ENCODE results near the gene PDZRN4.

PDZRN4 gene

DNA sequence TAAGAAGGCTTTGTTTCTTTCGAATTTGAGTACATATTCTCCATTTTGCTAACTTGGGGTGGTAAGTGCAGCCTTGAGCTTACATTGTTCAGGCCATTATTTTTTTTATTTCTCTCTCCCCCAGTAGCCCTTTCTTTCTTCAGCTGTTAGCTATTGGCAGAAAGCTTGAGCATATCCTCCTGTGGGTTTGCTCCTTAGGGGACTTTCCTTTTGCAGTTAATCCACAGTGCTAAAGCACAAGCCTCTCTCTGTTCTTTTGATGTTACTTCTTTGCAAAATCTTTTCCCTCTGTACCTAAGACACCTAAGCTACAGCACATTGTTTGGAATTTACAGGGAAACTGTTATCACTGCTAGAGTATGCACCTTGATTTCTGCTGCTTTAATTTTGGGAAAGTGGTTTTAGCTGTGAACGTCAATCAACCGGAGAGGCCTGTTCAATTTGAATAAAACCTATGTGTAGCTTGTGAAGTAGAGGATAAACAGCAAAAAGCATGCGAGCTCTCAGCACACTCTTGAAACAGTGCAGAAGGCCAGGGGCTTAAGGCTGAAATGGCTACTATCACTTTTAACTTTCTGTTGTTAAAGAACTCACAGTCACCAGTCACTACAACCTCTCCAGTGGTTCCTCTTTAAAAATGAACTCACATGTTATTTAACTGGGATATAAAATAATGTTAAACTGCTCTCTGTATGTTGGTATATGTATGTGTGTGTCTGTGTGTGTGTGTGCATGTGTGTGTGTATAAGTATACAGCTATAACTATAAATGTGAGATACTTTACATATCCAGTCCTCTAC is 139.2 kb downstream of the PDZRN4 start:
- TF ChIP-seq, protein P1, sequence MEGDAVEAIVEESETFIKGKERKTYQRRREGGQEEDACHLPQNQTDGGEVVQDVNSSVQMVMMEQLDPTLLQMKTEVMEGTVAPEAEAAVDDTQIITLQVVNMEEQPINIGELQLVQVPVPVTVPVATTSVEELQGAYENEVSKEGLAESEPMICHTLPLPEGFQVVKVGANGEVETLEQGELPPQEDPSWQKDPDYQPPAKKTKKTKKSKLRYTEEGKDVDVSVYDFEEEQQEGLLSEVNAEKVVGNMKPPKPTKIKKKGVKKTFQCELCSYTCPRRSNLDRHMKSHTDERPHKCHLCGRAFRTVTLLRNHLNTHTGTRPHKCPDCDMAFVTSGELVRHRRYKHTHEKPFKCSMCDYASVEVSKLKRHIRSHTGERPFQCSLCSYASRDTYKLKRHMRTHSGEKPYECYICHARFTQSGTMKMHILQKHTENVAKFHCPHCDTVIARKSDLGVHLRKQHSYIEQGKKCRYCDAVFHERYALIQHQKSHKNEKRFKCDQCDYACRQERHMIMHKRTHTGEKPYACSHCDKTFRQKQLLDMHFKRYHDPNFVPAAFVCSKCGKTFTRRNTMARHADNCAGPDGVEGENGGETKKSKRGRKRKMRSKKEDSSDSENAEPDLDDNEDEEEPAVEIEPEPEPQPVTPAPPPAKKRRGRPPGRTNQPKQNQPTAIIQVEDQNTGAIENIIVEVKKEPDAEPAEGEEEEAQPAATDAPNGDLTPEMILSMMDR (IDR thresholded peaks at IDR 0.05; ENCODE audit: insufficient read depth, low read depth, low read length, missing control alignments): no peak
- no peak overlapping the region for H3K4me3 ChIP-seq (ENCODE audit: low read length)
- DNase-seq (ENCODE audit: low read depth): no peak

DNA sequence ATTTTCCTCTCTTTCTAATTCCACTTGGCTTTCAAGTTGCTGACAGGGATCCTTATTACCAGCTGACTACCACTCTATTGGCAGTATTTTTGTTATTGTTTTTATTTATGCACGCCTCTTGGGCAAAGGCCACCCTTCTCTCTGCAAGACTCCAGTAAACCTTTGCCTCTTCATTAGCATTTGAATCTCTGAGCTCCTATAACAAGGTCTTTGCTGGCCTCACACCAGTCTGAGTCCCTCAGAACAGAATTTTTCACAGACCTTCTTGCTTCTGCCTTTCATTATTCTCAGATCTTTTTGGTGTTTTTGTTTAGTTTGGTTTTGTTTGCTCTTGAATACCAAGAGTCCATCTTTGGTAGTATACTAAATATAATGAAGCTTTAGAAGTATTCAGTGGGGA is 145.9 kb downstream of the PDZRN4 start:
- no peak for DNase-seq (ENCODE audit: low read depth)
- TF ChIP-seq, protein P1 (IDR thresholded peaks at IDR 0.05; ENCODE audit: insufficient read depth, low read depth, low read length, missing control alignments): no peak
- H3K4me3 ChIP-seq (ENCODE audit: low read length): no peak overlapping the region

DNA sequence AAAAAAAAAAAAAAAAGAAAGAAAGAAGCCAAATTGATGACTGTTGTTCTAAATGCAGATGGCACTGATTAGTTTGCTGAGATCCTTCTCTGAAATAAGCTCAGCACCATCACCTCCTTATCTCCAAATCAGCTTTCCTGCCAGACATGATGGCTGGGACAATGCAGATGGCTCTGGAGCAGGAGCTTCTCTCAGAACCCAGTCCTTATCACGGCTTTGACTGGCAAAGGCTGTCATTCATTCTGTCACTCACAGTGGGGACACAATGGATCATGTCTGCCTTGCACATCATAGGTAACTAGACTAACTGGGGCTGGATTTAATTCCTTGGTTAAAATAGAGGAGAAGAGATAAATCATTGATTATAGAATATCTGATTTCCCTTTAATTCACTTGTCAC is 146.3 kb downstream of the PDZRN4 start:
- no peak for DNase-seq (ENCODE audit: low read depth)
- no peak overlapping the region for H3K4me3 ChIP-seq (ENCODE audit: low read length)
- TF ChIP-seq, protein P1 (IDR thresholded peaks at IDR 0.05; ENCODE audit: insufficient read depth, low read depth, low read length, missing control alignments): no peak

DNA sequence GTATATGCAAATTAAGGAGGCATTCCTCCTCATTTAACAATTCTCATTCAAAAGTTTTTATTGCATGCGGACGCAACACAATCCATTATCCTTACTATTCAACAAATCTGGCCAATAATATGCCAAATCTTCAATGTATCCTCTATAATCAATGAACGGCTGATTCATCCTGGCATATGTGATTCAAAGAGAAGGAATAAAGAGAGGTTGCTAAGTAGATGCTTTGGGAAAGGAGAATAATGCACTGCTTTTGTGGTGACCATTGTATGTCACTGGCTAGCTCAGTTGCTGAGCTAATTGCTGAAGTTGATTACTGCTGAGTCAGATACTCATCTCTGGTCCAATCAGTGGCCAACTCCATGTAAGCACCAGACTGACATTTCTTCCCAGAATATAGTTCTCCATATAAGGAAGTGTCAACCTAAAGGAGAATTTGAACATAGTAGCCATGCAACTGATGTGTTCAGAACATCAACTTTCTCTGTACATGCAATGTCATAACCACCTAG is 148.0 kb downstream of the PDZRN4 start:
- no peak overlapping the region for H3K4me3 ChIP-seq (ENCODE audit: low read length)
- DNase-seq (ENCODE audit: low read depth): no peak
- TF ChIP-seq, protein P1 (IDR thresholded peaks at IDR 0.05; ENCODE audit: insufficient read depth, low read depth, low read length, missing control alignments): no peak

DNA sequence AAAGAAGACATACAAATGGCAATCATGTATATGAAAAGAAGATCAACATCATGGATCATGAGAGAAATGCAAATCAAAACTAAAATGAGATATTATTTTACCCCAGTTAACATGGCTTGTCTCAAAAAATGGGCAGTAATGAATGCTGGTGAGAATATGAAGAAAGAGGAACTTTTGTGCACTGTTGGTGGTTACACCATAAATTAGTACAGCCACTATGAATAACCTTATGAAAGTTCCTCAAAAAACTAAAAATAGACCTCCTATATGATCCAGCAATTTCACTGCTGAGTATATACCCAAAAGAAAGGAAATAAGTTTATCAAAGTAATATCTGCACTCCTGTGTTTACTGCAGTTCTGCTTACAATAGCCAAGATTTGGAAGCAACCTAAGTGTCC is 151.7 kb downstream of the PDZRN4 start:
- TF ChIP-seq, protein P1 (IDR thresholded peaks at IDR 0.05; ENCODE audit: insufficient read depth, low read depth, low read length, missing control alignments): no peak
- no peak overlapping the region for H3K4me3 ChIP-seq (ENCODE audit: low read length)
- no peak for DNase-seq (ENCODE audit: low read depth)

DNA sequence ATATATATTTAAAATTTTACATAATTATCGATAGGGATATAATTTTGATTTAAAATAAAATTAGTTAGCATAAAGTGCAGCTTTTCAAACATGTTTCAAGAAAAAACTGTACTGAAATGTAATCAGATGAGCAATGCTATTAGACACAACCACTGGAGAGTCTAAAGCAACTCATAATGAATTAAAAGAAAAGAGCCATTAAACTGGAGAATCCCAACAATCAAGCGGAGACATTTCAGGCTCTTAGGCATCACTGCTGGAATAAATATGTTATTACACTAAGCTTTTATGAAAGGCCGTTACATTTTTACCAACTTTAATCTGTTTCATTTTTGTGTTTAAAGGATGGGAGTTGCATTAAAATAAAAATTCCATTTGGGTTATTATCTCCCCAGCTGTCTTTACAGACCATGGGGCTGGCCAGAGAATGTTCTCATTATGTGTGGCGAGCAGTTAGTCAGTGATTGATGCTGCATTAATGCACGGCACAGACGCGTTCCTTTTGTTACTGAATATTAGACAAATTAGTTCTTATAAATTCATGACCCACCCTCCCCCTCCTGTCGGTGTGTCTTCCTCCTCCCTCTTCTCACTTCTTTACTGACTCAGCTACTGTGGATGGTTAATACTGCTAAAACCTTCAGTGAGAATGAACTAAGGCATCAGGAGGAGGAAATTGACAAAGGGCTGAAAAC is 156.8 kb downstream of the PDZRN4 start:
- DNase-seq (ENCODE audit: low read depth): no peak
- H3K4me3 ChIP-seq (ENCODE audit: low read length): no peak overlapping the region
- TF ChIP-seq, protein P1 (IDR thresholded peaks at IDR 0.05; ENCODE audit: insufficient read depth, low read depth, low read length, missing control alignments): no peak

Data from epithelial cell of esophagus (primary cell).